NCI-H187 (cell line): ENCODE measurements around the gene ATR.
"Not testable (repeated sequence)": the region's sequence is repeated elsewhere in the genome, so short reads cannot be mapped to it uniquely, and the experiment has no call there.

Source experiments
- DNase-seq, 2 experiments: peaks; one replicate each; lab custom pipeline; 2025; lab: John Stamatoyannopoulos, UW

The ATR gene

GRCh38 chr3:142578329-142579223 lies at the start of gene ATR:
TSS of gene ATR (minus strand) at chr3:142578733. CDS start at chr3:142578704, 29 bp downstream.
- DNase-seq = peak; percentile 85 to 96

GRCh38 chr3:142626971-142627370 lies 48.4 kb upstream of the ATR start:
- DNase-seq = no peak

GRCh38 chr3:142625153-142625440 lies 46.6 kb upstream of the ATR start:
- DNase-seq = no peak

- no peak for DNase-seq
These were observed 46.0 kb upstream of the ATR start for GRCh38 chr3:142624341-142625152.

- DNase-seq = no peak
These were observed 44.7 kb upstream of the ATR start for GRCh38 chr3:142623194-142623593.

- DNase-seq = no peak
These were observed 43.9 kb upstream of the ATR start for GRCh38 chr3:142622405-142622804.

GRCh38 chr3:142618917-142619461 lies 40.5 kb upstream of the ATR start:
- DNase-seq = no peak

- no peak for DNase-seq
These were observed 36.6 kb upstream of the ATR start for GRCh38 chr3:142615171-142615570.

- DNase-seq = no peak
These were observed 35.6 kb upstream of the ATR start for GRCh38 chr3:142614059-142614626.

- no peak for DNase-seq
These were observed 35.0 kb upstream of the ATR start for GRCh38 chr3:142613491-142613890.

- no peak for DNase-seq
These were observed 32.7 kb upstream of the ATR start for GRCh38 chr3:142611206-142611605.

- DNase-seq = no peak
These were observed 30.6 kb upstream of the ATR start for GRCh38 chr3:142609136-142609535.

GRCh38 chr3:142608631-142609030 lies 30.1 kb upstream of the ATR start:
- DNase-seq = no peak

GRCh38 chr3:142604940-142605339 lies 26.4 kb upstream of the ATR start:
- DNase-seq = no peak

- not testable (repeated sequence) for DNase-seq
These were observed 24.8 kb upstream of the ATR start for GRCh38 chr3:142603386-142603705.

- no peak for DNase-seq
These were observed 24.3 kb upstream of the ATR start for GRCh38 chr3:142602619-142603385.

- DNase-seq = no peak
These were observed 23.2 kb upstream of the ATR start for GRCh38 chr3:142601713-142602112.

- DNase-seq = no peak
These were observed 19.4 kb upstream of the ATR start for GRCh38 chr3:142597906-142598305.

- DNase-seq = no peak
These were observed 18.2 kb upstream of the ATR start for GRCh38 chr3:142596726-142597088.

- DNase-seq = peak; percentile 83 to 93
These were observed 17.6 kb upstream of the ATR start, which contains the start of gene PLS1 for GRCh38 chr3:142595951-142596725. TSS of gene PLS1 (plus strand) at chr3:142596393. CDS start at chr3:142664238, 67,845 bp downstream.

- DNase-seq = peak in 1 of 2 experiments; percentile 59
These were observed 17.0 kb upstream of the ATR start for GRCh38 chr3:142595581-142595950.
